K562 (cell line): ENCODE measurements around the gene SPATA2L. TPM values are rescaled to one million over a fixed set of nuclear protein-coding genes. Genes with fewer than 3 reads are reported as not detected.

Experiments
- BRD4 ChIP-seq: fragments of 200-600 bp; sonication (generic); IDR thresholded peaks from 2 replicates; pipeline ENCODE4 v1.6.1; 2017; ENCODE audit warnings: inconsistent platforms
- HDAC2 ChIP-seq: fragments of 450-650 bp; IDR thresholded peaks from 2 replicates; pipeline ENCODE4 v1.6.1; 2016; ENCODE audit warnings: mild to moderate bottlenecking
- HDAC3 ChIP-seq: fragments of 450-650 bp; IDR thresholded peaks from 2 replicates; pipeline ENCODE4 v1.6.1; 2018; ENCODE audit warnings: borderline replicate concordance, mild to moderate bottlenecking, moderate library complexity; ENCODE audit not compliant: partially characterized antibody
- JUN ChIP-seq, 2 experiments: sonication (generic) in 1 of 2; formaldehyde crosslinking in 1 of 2; IDR thresholded peaks; 2 replicates each; pipeline versions ENCODE4 v1.6.1 to v1.8.0; 2012 to 2022; ENCODE audit warnings: borderline replicate concordance in 2 of 2, mild to moderate bottlenecking in 2 of 2, improper control_type of control experiment in 1 of 2, low read depth in 1 of 2, low read length in 1 of 2, missing genetic modification reagents in 1 of 2
- KAT2B ChIP-seq: IDR thresholded peaks from one replicate; pipeline ENCODE4 v1.6.1; 2012; ENCODE audit warnings: low read depth, mild to moderate bottlenecking, control low read depth, inconsistent platforms, low read length, moderate library complexity
- MAFK ChIP-seq: IDR thresholded peaks from 2 replicates; pipeline ENCODE4 v1.6.1; 2011; ENCODE audit warnings: low read length, improper control_type of control experiment
- MNT ChIP-seq, 2 experiments: fragments of 450-650 bp; conservative IDR thresholded peaks; 2 replicates each; pipeline ENCODE4 v1.6.1; 2017; ENCODE audit warnings: mild to moderate bottlenecking in 2 of 2, moderate library complexity in 2 of 2
- MTF1 ChIP-seq: fragments of 250-450 bp; sonication (Bioruptor Pico); IDR thresholded peaks from 2 replicates; pipeline ENCODE4 v1.9.0; 2021; ENCODE audit warnings: moderate library complexity, mild to moderate bottlenecking, inconsistent platforms, borderline replicate concordance
- NKRF ChIP-seq: fragments of 450-650 bp; IDR thresholded peaks from 2 replicates; pipeline ENCODE4 v1.6.1; 2016; ENCODE audit warnings: borderline replicate concordance
- NR3C1 ChIP-seq: sonication (generic); formaldehyde crosslinking; IDR thresholded peaks from 2 replicates; pipeline ENCODE4 v1.8.1; 2022; ENCODE audit warnings: missing genetic modification reagents
- PHF8 ChIP-seq: fragments of 200-600 bp; sonication (generic); IDR thresholded peaks from 2 replicates; pipeline ENCODE4 v1.6.1; 2012; ENCODE audit warnings: mixed run types, mild to moderate bottlenecking, inconsistent platforms, low read length, moderate library complexity, borderline replicate concordance
- SMAD3 ChIP-seq: fragments of 450-650 bp; formaldehyde crosslinking; conservative IDR thresholded peaks from 2 replicates; pipeline ENCODE4 v1.4.0; 2020; ENCODE audit warnings: mild to moderate bottlenecking
- THAP12 ChIP-seq: fragments of 250-450 bp; sonication (Bioruptor Pico); IDR thresholded peaks from 2 replicates; pipeline ENCODE4 v1.9.0; 2021; ENCODE audit warnings: mild to moderate bottlenecking, inconsistent platforms
- USF2 ChIP-seq: sonication (generic); formaldehyde crosslinking; IDR thresholded peaks from 2 replicates; pipeline ENCODE4 v1.5.0; 2020; ENCODE audit warnings: missing genetic modification reagents
- ZBTB7A ChIP-seq: IDR thresholded peaks from 2 replicates; pipeline ENCODE4 v1.6.1; 2011; ENCODE audit warnings: low read depth, mild to moderate bottlenecking, low read length, moderate library complexity, borderline replicate concordance; ENCODE audit not compliant: control insufficient read depth
- ZNF143 ChIP-seq: sonication (generic); formaldehyde crosslinking; IDR thresholded peaks from 2 replicates; pipeline ENCODE4 v1.9.0; 2022; ENCODE audit warnings: mild to moderate bottlenecking, missing genetic modification reagents
- ZNF444 ChIP-seq: fragments of 250-450 bp; sonication (Bioruptor Pico); IDR thresholded peaks from 2 replicates; pipeline ENCODE4 v1.4.0; 2020; ENCODE audit warnings: mild to moderate bottlenecking, moderate library complexity
- ZNF639 ChIP-seq, 2 experiments: fragments of 200-800 bp in 1 of 2; sonication (Bioruptor generic) in 1 of 2; sonication (generic) in 1 of 2; formaldehyde crosslinking in 1 of 2; IDR thresholded peaks in 1 of 2; conservative IDR thresholded peaks in 1 of 2; 2 replicates each; pipeline versions ENCODE4 v1.5.0 to v1.6.1; 2016 to 2020; ENCODE audit warnings: missing compliant biosample characterization in 1 of 2, missing genetic modification characterization in 1 of 2, missing genetic modification reagents in 1 of 2
- polyA plus RNA-seq, 8 experiments: library from polyadenylated mRNA; depleted of rRNA in 4 of 8; stranded (reverse) in 5 of 8; unstranded in 3 of 8; fragments of >200 nt; fragmentation: Nextera tagmentation in 2 of 8; fragmentation: Illumina TruSeq in 1 of 8; extraction: Ambion mirVana in 2 of 8; extraction: Trizol in 1 of 8; gene quantifications; 2 replicates each; pipeline versions ENCODE4 v1.2.1 to v1.2.3, GENCODE V29; 2011 to 2014; ENCODE audit warnings: inconsistent platforms in 1 of 8, missing spikeins in 1 of 8
- total RNA-seq, 7 experiments: library from RNA; depleted of rRNA in 6 of 7; stranded (reverse); fragments of >200 nt in 6 of 7; fragmentation: Illumina TruSeq in 2 of 7; extraction: Trizol in 2 of 7; gene quantifications; 2 replicates each; pipeline versions ENCODE4 v1.2.1 to v1.2.3, GENCODE V29; 2011 to 2021; ENCODE audit warnings: low replicate concordance in 1 of 7

Gene SPATA2L
- total and polyA plus RNA-seq, 9 of the 15 experiments (the other 6 are each of a cell fraction or from before 2014, with no cell fraction given): 0.13 to 19.2 (median 4.8) TPM; not detected in 1

GRCh38 chr16:89686520-89687091 is 14.9 kb downstream of the SPATA2L start, which contains the start of gene CDK10 (continued):
- TF ChIP-seq JUN (IDR thresholded peaks at IDR 0.05; ENCODE audit: borderline replicate concordance, low read depth, low read length): no peak
- 0 out of 2 replicates have a peak, but pooled peaks have one; percentile 49 for TF ChIP-seq JUN (CRISPR knock-in tag; IDR thresholded peaks at IDR 0.05; ENCODE audit: borderline replicate concordance)
- peak; percentile 80 to 93 for TF ChIP-seq MNT (conservative IDR thresholded peaks at IDR 0.05)
- no peak for TF ChIP-seq MTF1 (CRISPR knock-in tag)
- peak; percentile 71; the same call in 1 of the 2 replicates for TF ChIP-seq THAP12
- no peak for TF ChIP-seq MAFK
- TF ChIP-seq SMAD3: no peak
- peak; percentile 76 for TF ChIP-seq ZNF143 (CRISPR knock-in tag)
- 0 out of 2 replicates have a peak, but pooled peaks have one; percentile 15 for TF ChIP-seq NR3C1 (CRISPR knock-in tag)
- peak; percentile 92; the same call in 1 of the 2 replicates for TF ChIP-seq PHF8
- TF ChIP-seq NKRF: peak; percentile 90
- TF ChIP-seq HDAC3: no peak
- TF ChIP-seq ZBTB7A: peak; percentile 91
- no peak for TF ChIP-seq USF2 (CRISPR knock-in tag)
- TF ChIP-seq BRD4: no peak
- no peak for TF ChIP-seq ZNF444
- peak in 1 of 2 experiments; percentile 82; a peak in 2 of 4 replicates for TF ChIP-seq ZNF639 (CRISPR knock-in tag; conservative IDR thresholded peaks at IDR 0.05 in 1 of 2, IDR thresholded peaks at IDR 0.05 in 1 of 2)
- TF ChIP-seq KAT2B: no peak
- 0 out of 2 replicates have a peak, but pooled peaks have one; percentile 73 for TF ChIP-seq HDAC2
